GM10266 (cell line): ENCODE measurements around the gene PORCN.
A peak's percentile ranks its signal among the peaks of the same experiment; 100 is the strongest.
"Not testable (repeated sequence)": the region's sequence is repeated elsewhere in the genome, so short reads cannot be mapped to it uniquely, and the experiment has no call there.

ENCODE experiments used
- DNase-seq: peaks from one replicate; pipeline ENCODE4 v3.0.0; 2012; ENCODE audit errors: extremely low spot score
- TF ChIP-seq, protein P1 (sequence below): IDR thresholded peaks from 2 replicates; pipeline ENCODE4 v1.5.1; 2012; ENCODE audit warnings: mild to moderate bottlenecking, low read depth; ENCODE audit not compliant: control insufficient read depth, insufficient read depth; ENCODE audit errors: missing control alignments

PORCN gene

DNA sequence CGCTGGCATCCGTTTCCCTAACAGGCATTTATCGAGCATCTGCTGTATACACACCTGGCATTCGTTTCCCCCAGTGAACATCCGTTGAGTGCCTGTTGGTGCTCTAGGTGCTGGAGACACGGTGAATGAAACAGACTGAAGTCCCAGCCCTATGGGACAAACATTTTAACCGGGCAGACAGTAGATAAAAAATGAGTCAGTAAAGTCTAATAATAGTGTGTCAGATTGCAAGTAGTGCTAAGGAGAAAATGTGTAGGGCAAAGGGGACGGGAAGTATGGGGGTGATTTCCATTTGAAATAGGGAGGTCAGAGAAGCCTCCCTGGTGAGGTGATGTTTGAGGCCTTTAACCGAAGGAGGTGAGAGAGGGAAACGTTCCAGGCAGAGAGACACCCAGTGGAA lies 7.5 kb downstream of the PORCN start:
- TF ChIP-seq, protein P1, sequence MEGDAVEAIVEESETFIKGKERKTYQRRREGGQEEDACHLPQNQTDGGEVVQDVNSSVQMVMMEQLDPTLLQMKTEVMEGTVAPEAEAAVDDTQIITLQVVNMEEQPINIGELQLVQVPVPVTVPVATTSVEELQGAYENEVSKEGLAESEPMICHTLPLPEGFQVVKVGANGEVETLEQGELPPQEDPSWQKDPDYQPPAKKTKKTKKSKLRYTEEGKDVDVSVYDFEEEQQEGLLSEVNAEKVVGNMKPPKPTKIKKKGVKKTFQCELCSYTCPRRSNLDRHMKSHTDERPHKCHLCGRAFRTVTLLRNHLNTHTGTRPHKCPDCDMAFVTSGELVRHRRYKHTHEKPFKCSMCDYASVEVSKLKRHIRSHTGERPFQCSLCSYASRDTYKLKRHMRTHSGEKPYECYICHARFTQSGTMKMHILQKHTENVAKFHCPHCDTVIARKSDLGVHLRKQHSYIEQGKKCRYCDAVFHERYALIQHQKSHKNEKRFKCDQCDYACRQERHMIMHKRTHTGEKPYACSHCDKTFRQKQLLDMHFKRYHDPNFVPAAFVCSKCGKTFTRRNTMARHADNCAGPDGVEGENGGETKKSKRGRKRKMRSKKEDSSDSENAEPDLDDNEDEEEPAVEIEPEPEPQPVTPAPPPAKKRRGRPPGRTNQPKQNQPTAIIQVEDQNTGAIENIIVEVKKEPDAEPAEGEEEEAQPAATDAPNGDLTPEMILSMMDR: no peak
- no peak for DNase-seq

DNA sequence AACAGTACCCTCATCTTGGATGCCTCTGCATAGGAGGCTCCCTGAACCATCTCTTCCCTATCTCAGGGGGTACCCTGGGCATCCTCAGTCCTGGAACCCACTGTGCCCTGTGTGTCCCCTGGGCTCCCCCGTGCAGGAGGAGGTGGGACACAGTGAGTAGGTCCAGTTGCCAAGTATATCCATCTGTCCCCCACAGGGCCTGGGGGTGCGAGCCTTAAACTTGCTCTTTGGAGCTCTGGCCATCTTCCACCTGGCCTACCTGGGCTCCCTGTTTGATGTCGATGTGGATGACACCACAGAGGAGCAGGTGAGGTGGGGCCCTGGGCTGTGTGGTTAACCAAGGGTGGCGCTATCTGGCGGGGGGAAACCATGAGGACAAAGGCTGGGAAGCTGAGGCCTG lies 8.2 kb downstream of the PORCN start:
- TF ChIP-seq, protein P1: no peak
- DNase-seq: no peak

DNA sequence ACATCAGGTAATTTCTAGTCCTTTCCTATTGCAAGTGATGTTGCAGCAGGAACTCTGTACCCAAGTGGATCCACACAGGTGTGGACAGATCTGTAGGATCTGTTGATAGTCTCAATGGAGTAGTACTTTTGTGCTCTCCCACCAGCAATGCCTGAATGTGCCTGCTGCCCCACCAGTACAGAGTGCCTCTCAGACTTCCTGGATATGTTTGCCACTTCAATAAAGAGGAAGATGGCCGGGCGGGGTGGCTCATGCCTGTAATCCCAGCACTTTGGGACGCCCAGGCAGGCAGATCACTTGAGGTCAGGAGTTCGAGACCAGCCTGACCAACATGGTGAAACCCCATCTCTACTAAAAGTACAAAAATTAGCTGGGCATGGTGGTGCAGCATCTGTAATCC lies 10.7 kb downstream of the PORCN start:
- not testable (repeated sequence) for DNase-seq

DNA sequence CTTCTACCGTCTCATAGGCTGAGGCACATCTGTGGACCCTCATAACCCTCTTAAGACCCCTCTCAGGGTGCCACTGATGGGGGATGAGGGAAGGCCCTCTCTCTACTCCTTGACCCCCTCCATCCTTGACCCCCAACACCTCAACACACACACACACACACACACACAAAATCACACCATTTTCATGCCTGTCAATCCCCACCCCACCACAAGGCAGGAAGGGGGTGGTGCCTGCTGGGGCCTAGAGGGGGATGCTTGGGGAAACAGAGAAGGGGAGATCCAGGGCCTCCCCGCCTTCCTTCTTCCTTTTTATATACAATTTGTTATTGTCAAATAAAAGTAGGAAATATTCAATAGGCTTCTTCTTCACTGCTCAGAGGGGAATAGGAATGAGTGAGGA lies 11.7 kb downstream of the PORCN start:
- TF ChIP-seq, protein P1: no peak
- DNase-seq: no peak

DNA sequence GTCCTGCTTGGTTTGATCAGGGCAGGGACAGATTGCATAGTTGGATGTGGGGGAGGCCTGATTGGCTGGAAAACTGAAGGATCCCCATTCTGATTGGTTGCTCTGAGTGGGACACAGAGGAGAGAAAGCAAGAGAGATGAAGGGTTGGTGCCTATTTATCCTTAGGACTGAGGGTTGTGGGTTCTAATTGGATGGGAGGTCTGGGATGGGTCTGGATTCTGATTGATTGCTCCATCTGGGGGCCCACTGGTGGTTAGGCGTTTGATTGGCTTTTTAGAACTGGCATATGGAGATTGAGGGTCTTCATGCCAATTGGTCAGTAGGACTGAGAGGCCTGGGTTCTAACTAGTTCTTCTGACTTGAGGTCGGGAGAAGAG lies 12.2 kb downstream of the PORCN start:
- TF ChIP-seq, protein P1: no peak
- DNase-seq: peak; percentile 24

DNA sequence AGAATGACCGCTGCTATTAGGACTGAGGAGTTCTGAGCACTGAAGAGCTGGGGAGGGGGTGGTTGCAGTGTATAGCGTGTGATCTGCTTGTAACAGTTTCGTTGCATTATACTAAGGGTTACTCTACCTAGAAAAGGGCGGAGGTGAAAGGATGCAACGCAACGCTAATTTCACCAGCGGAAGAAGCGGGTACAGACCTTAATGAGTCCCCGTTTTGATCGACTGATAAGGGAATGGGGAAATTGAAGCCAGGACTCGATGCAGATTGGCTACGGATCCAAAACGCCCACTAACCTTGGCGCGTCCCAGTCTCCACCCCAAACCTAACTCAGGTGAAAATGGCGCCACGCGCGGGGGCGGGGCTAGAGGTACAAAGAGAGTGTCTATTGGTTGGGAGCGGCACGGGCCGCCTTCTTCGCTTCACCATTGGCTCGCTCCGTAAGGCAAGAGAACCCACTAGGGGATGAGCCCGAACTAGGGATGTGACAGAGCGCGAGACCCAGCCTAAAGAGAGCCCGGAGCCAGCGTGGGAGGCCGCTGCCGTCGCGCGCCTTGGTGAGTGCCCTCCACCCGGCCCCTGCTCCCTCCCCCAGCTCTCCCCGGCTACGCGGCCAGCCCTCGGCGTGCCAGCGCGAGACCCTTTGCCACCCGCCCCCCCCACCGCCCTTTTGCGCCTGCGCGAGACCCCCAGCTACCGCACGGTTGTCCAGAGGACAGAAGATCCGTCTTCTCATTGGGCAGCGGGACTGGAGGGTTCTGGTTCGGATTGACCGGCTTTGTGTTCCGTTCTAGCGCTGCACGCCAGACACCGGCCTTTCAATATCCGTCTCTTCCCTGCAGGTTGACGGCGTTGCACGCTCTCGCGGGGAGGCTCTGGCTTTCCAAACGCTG lies 12.8 kb downstream of the PORCN start, which contains the start of gene EBP:
Gene EBP, plus strand, starts transcription at position 456 of the 891 bp plus-strand sequence. CDS start 1,964 bp downstream, outside the sequence.
- TF ChIP-seq, protein P1: no peak
- peak; percentile 88 for DNase-seq

DNA sequence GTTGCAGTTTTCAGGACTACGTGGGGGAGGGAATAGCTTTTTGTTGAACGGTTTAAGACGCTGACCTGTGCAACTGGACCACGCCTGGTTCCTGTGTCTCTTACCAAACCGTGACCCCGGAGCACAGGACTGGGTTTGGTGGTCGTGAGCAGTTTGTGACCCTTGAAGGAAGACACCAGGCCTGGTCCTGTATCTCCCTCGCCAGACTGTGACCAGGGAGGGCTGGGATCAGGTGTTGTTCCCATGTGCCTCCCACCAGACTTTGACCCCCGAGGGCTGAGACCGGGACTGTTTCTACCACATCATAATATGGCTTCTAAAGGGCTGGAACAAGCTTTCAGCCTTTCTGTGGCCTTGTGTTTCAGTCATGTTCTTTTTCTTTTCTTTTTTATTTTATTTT lies 13.5 kb downstream of the PORCN start:
- DNase-seq: no peak
- TF ChIP-seq, protein P1: no peak

DNA sequence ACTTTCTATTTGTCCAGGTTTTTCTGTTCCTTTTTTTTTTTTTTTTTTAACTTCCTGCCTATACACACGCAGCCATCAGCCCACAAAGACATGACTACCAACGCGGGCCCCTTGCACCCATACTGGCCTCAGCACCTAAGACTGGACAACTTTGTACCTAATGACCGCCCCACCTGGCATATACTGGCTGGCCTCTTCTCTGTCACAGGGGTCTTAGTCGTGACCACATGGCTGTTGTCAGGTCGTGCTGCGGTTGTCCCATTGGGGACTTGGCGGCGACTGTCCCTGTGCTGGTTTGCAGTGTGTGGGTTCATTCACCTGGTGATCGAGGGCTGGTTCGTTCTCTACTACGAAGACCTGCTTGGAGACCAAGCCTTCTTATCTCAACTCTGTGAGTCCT lies 14.9 kb downstream of the PORCN start:
- TF ChIP-seq, protein P1: no peak
- no peak for DNase-seq

DNA sequence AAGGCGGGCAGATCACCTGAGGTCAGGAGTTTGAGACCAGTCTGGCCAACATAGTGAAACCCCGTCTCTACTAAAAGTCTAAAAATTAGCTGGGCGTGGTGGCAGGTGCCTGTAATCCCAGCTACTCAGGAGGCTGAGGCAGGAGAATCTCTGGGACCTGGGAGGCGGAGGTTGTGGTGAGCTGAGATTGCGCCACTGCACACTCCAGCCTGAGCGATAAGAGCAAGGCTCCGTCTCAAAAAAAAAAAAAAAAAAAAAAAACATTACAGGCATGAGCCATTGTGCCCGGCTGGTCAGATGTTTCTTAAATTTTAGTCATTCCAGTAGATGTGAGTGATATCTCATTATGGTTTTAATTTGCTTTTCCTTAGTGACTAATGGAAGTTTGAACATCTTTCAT lies 17.1 kb downstream of the PORCN start:
- not testable (repeated sequence) for DNase-seq
